Measurements from ENCODE around the gene CCDC178.

- no peak for TF ChIP-seq CTCF (IDR thresholded peaks at IDR 0.05; ENCODE audit: poor library complexity)
- TF ChIP-seq EZH2 (IDR thresholded peaks at IDR 0.05; ENCODE audit: borderline replicate concordance): no peak
Measured at GRCh38 chr18:32998921-32999320, 441.6 kb downstream of the CCDC178 start.
